Testis (tissue), 3 donors: ENCODE results near the gene FRY. TPM values are rescaled to one million over a fixed set of nuclear protein-coding genes. Genes with fewer than 3 reads are reported as not detected.

ENCODE experiments used
- DNase-seq: peaks from one replicate; pipeline ENCODE4 v3.0.0-alpha.2; 2019
- H3K27ac ChIP-seq, 2 donors: fragments of 200-600 bp; sonication (generic); one replicate each; pipeline ENCODE4 v1.5.1; 2019
- H3K27me3 ChIP-seq: fragments of 200-600 bp; sonication (generic); one replicate; pipeline ENCODE4 v1.5.1; 2019
- H3K36me3 ChIP-seq: fragments of 200-600 bp; sonication (generic); one replicate; pipeline ENCODE4 v1.5.1; 2017; ENCODE audit warnings: low read depth; ENCODE audit errors: missing control alignments
- H3K4me1 ChIP-seq: fragments of 200-600 bp; sonication (generic); one replicate; pipeline ENCODE4 v1.5.1; 2019
- H3K4me3 ChIP-seq, 2 donors: fragments of 200-600 bp; sonication (generic); one replicate each; pipeline ENCODE4 v1.5.1; 2017 to 2019
- H3K9me3 ChIP-seq: fragments of 200-600 bp; sonication (generic); one replicate; pipeline ENCODE4 v1.5.1; 2017
- POLR2A ChIP-seq: fragments of 450-650 bp; IDR thresholded peaks from one replicate; pipeline ENCODE4 v1.6.1; 2017; ENCODE audit warnings: antibody characterized with exemption, mild to moderate bottlenecking, moderate library complexity
- WGBS, 2 donors: methylation state at CpG; one replicate each; pipeline ENCODE4 v1.1.5; 2018; 5-methylcytosine and 5-hydroxymethylcytosine counted together
- intact Hi-C: fragments of 100-400 bp; cut with DNase I; formaldehyde crosslinking; loops from one replicate; pipeline ENCODE4 v1.15.1; 2023; ENCODE audit warnings: low total_unique reads
- polyA plus RNA-seq: library from polyadenylated mRNA; stranded (reverse); fragments of 350-450 nt; fragmentation: Illumina TruSeq; extraction: RNeasy Lipid Tissue Mini Kit (QIAGEN cat#74804); gene quantifications from one replicate; pipeline ENCODE4 v1.2.3, GENCODE V29; 2014; ENCODE audit warnings: low read depth, low replicate concordance; ENCODE audit not compliant: insufficient read depth
- total RNA-seq, 2 donors: library from RNA; depleted of rRNA; stranded (reverse); fragments of >200 nt; gene quantifications; one replicate each; pipeline ENCODE4 v1.2.3, GENCODE V29; 2016
- TF ChIP-seq, protein P1 (sequence below), 3 experiments: fragments of 450-650 bp in 2 of 3; fragments of 200-600 bp in 1 of 3; sonication (generic) in 1 of 3; IDR thresholded peaks; one replicate each; pipeline ENCODE4 v1.5.1; 2016 to 2019; ENCODE audit warnings: antibody characterized with exemption in 3 of 3, mild to moderate bottlenecking in 2 of 3, moderate library complexity in 1 of 3

Gene FRY
- total and polyA plus RNA-seq, 3 donors from 2014 or later = 24.8 to 26.6 (median 25.9) TPM

DNA sequence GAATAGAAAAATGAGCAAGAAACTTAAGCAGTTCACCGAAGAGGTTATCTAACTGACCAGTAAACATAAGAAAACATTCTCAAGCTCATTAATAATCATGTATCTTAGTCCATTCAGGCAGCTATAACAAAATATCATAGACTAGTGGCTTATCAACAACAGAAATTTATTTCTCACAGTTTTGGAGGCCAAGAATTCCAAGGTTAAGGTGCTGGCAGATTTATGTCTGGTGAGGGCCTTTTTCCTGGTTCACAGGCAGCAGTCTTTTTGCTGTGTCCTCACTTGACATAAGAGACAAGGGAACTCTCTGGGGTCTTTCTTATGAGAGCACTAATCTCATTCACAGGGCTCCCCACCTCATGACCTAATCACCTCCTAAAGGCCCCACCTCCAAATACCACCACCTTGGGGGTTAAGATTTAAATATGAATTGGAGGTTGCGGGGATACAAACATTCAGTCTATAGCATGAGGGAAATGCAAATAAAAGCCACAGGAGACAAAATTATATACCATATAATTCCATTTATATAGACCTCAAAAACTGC lies 160.0 kb downstream of the FRY start:
- Histone ChIP-seq H3K4me1 (no peaks in the 10 kb centered on the region), H3K36me3 (no peaks in the 10 kb centered on the region), H3K27me3 (no peaks in the 10 kb centered on the region), H3K27ac (no peak overlapping the region), H3K9me3 (no peaks in the 10 kb centered on the region), H3K4me3 (no peak overlapping the region)
- intact Hi-C loops = no loop called here
- WGBS, 2 donors = 74 to 77% methylated on average over 2 of the region's 2 CpGs
- TF ChIP-seq POLR2A = no peak
- TF ChIP-seq, protein P1, sequence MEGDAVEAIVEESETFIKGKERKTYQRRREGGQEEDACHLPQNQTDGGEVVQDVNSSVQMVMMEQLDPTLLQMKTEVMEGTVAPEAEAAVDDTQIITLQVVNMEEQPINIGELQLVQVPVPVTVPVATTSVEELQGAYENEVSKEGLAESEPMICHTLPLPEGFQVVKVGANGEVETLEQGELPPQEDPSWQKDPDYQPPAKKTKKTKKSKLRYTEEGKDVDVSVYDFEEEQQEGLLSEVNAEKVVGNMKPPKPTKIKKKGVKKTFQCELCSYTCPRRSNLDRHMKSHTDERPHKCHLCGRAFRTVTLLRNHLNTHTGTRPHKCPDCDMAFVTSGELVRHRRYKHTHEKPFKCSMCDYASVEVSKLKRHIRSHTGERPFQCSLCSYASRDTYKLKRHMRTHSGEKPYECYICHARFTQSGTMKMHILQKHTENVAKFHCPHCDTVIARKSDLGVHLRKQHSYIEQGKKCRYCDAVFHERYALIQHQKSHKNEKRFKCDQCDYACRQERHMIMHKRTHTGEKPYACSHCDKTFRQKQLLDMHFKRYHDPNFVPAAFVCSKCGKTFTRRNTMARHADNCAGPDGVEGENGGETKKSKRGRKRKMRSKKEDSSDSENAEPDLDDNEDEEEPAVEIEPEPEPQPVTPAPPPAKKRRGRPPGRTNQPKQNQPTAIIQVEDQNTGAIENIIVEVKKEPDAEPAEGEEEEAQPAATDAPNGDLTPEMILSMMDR (IDR thresholded peaks at IDR 0.05) = no peak
- no peak for DNase-seq

DNA sequence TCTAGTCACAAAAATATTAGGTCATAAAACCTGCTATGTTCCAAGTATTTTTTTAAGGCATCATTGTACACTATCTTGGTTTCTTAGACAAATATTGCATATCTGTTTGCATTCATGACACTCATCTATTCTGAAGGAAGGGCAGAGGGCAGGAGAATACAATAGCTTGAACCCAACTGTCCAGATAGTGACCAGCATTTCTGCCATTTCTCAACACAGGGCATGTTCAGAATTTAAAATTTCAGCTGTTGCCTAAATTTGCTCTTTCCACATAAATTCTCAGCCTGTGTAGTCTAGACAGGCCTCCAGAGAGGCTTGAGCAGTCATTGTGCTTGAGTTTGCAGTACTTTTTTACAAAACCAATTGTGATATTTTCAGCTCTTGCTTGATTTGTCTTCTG lies 164.1 kb downstream of the FRY start:
- H3K27ac ChIP-seq = no peak overlapping the region
- DNase-seq = no peak
- TF ChIP-seq POLR2A = no peak
- TF ChIP-seq, protein P1 (IDR thresholded peaks at IDR 0.05) = no peak
- H3K9me3 ChIP-seq = no peaks in the 10 kb centered on the region
- H3K4me1 ChIP-seq = no peaks in the 10 kb centered on the region
- H3K36me3 ChIP-seq = no peaks in the 10 kb centered on the region
- intact Hi-C loops = no loop called here
- H3K4me3 ChIP-seq = no peak overlapping the region
- no peaks in the 10 kb centered on the region for H3K27me3 ChIP-seq

DNA sequence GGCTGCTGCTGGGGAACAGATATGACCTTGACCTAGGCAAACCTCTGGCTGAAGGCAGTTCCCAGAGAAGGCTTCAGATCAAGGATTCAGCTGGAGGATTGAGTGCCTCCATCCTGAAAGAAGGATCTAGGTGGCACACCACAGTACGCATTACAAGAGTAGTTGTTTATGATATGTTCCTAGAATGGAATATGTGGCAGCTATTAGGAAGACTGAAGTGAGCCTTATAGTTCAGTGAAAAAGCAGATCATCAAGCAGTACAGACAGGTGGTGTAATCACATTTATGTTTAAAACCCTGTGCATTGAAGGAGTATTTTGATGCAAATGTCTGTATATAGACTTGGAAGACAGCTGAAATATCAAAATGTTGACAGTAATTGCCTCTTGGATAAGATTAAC lies 167.6 kb downstream of the FRY start:
- no peak overlapping the region for H3K27ac ChIP-seq
- H3K27me3 ChIP-seq = no peaks in the 10 kb centered on the region
- H3K36me3 ChIP-seq = no peaks in the 10 kb centered on the region
- H3K4me1 ChIP-seq = no peaks in the 10 kb centered on the region
- no peak for DNase-seq
- TF ChIP-seq, protein P1 (IDR thresholded peaks at IDR 0.05) = no peak
- TF ChIP-seq POLR2A = no peak
- H3K4me3 ChIP-seq = no peak overlapping the region
- intact Hi-C loops = no loop called here
- 100% methylated on average over 1 of the region's 1 CpG for WGBS, 2 donors
- H3K9me3 ChIP-seq = no peaks in the 10 kb centered on the region

DNA sequence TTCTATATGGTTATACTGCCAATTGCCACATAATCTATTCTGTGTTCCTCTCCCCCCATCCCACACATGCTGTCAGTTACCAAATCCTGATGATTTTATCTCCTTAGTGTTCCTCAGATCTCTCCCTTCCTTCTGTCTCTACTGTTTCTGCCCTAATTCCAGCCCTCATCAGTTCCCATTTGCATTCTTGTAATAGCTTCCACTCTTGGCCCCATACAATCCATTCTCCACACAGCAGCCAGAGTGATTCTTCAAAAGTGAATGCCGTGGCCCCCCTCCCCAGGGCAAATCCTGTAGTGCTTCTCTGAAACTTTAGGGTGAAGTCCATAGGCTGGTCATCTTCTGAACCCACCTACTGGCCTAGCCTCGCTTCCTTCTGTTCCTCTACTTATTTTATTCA lies 169.2 kb downstream of the FRY start:
- H3K36me3 ChIP-seq = no peaks in the 10 kb centered on the region
- H3K4me3 ChIP-seq = no peak overlapping the region
- H3K27me3 ChIP-seq = no peaks in the 10 kb centered on the region
- no peak for DNase-seq
- no peaks in the 10 kb centered on the region for H3K9me3 ChIP-seq
- TF ChIP-seq POLR2A = no peak
- TF ChIP-seq, protein P1 (IDR thresholded peaks at IDR 0.05) = no peak
- peaks cover 4% of the 10 kb centered on the region for H3K4me1 ChIP-seq
- 93 to 94% methylated on average over 2 of the region's 2 CpGs for WGBS, 2 donors
- H3K27ac ChIP-seq = no peak overlapping the region
- intact Hi-C loops = no loop called here

DNA sequence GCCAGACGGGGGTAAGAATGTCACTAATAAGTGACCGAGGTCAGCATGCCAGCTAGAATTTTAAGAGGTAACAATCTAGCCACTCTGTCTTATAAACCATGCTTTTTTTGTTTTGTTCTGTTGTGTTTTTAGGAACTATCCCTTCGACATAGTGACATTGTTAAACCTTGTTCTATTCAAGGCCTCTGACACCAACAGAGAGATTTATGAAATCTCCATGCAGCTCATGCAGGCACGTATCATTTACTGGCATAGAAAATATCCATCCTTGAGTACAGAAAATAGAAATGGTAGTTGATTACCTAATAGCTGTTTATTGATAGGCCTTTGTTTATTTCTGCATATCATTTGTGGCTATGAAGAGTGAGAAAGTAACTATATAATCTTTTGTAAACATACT lies 170.2 kb downstream of the FRY start:
- Histone ChIP-seq H3K36me3 (no peaks in the 10 kb centered on the region), H3K4me1 (peaks cover 12% of the 10 kb centered on the region), H3K9me3 (no peaks in the 10 kb centered on the region), H3K27ac (no peak overlapping the region), H3K4me3 (no peak overlapping the region), H3K27me3 (no peaks in the 10 kb centered on the region)
- WGBS, 2 donors = 55 to 71% methylated on average over 4 of the region's 4 CpGs
- TF ChIP-seq POLR2A = no peak
- TF ChIP-seq, protein P1 (IDR thresholded peaks at IDR 0.05) = no peak
- intact Hi-C loops = no loop called here
- no peak for DNase-seq
